K562 (cell line): ENCODE data around the gene HLA-DOA. TPM values are rescaled to one million over a fixed set of nuclear protein-coding genes. Genes with fewer than 3 reads are reported as not detected.
A peak's percentile ranks its signal among the peaks of the same experiment; 100 is the strongest.

Experiments used
- CBFA2T3 ChIP-seq: fragments of 450-650 bp; IDR thresholded peaks from 2 replicates; pipeline ENCODE4 v1.6.1; 2017
- CBX1 ChIP-seq: sonication (generic); IDR thresholded peaks from 2 replicates; pipeline ENCODE4 v1.6.1; 2016; ENCODE audit warnings: antibody characterized with exemption, low read depth, mild to moderate bottlenecking
- CCNT2 ChIP-seq: IDR thresholded peaks from 2 replicates; pipeline ENCODE4 v1.6.1; 2011; ENCODE audit warnings: borderline replicate concordance, low read depth, mild to moderate bottlenecking, moderate library complexity, mixed read lengths, low read length; ENCODE audit not compliant: insufficient read length; ENCODE audit errors: extremely low read depth
- CSDE1 ChIP-seq, 2 experiments: fragments of 450-650 bp; IDR thresholded peaks; 2 replicates each; pipeline ENCODE4 v1.6.1; 2016; ENCODE audit warnings: mild to moderate bottlenecking in 1 of 2
- E2F8 ChIP-seq: fragments of 450-650 bp; IDR thresholded peaks from 2 replicates; pipeline ENCODE4 v1.7.1; 2018; ENCODE audit warnings: mild to moderate bottlenecking, low read depth; ENCODE audit not compliant: partially characterized antibody
- ELF4 ChIP-seq: fragments of 450-650 bp; formaldehyde crosslinking; IDR thresholded peaks from 2 replicates; pipeline ENCODE4 v1.4.0; 2022; ENCODE audit warnings: missing genetic modification characterization
- FOSL1 ChIP-seq: fragments of 200-800 bp; sonication (Bioruptor generic); conservative IDR thresholded peaks from 2 replicates; pipeline ENCODE4 v1.6.1; 2016; ENCODE audit warnings: missing genetic modification characterization, missing compliant biosample characterization
- HDAC6 ChIP-seq: IDR thresholded peaks from 2 replicates; pipeline ENCODE4 v1.6.1; 2012; ENCODE audit warnings: low read depth, mild to moderate bottlenecking, control low read depth, inconsistent platforms, low read length, moderate library complexity
- HMBOX1 ChIP-seq: sonication (generic); IDR thresholded peaks from 2 replicates; pipeline ENCODE4 v1.6.1; 2016
- MYNN ChIP-seq, 2 experiments: sonication (generic); formaldehyde crosslinking in 1 of 2; IDR thresholded peaks; 2 replicates each; pipeline versions ENCODE4 v1.5.0 to v1.6.1; 2016 to 2020; ENCODE audit warnings: antibody characterized with exemption in 1 of 2, missing genetic modification reagents in 1 of 2
- NUFIP1 ChIP-seq: fragments of 450-650 bp; IDR thresholded peaks from 2 replicates; pipeline ENCODE4 v1.6.1; 2018; ENCODE audit not compliant: partially characterized antibody
- PHTF2 ChIP-seq: fragments of 250-450 bp; sonication (Bioruptor Pico); IDR thresholded peaks from 2 replicates; pipeline ENCODE4 v1.5.0; 2021; ENCODE audit warnings: mild to moderate bottlenecking
- POLR3G ChIP-seq: IDR thresholded peaks from 2 replicates; pipeline ENCODE4 v1.6.1; 2011; ENCODE audit not compliant: insufficient read length, insufficient replicate concordance; ENCODE audit errors: extremely low read depth
- SPI1 ChIP-seq: IDR thresholded peaks from 2 replicates; pipeline ENCODE4 v1.6.1; 2011; ENCODE audit warnings: low read depth, low read length, control low read depth, borderline replicate concordance
- TCF15 ChIP-seq: fragments of 250-450 bp; sonication (Bioruptor Pico); IDR thresholded peaks from 2 replicates; pipeline ENCODE4 v1.8.0; 2022; ENCODE audit warnings: moderate library complexity, mild to moderate bottlenecking, inconsistent platforms
- UBTF ChIP-seq, 2 experiments: IDR thresholded peaks; 2 replicates each; pipeline ENCODE4 v1.6.1; 2012; ENCODE audit warnings: improper control_type of control experiment in 2 of 2, low read depth in 2 of 2, low read length in 2 of 2, borderline replicate concordance in 1 of 2
- ZNF124 ChIP-seq: sonication (generic); formaldehyde crosslinking; IDR thresholded peaks from 2 replicates; pipeline ENCODE4 v1.8.1; 2022; ENCODE audit warnings: missing genetic modification reagents
- ZNF395 ChIP-seq: fragments of 200-800 bp; sonication (Bioruptor generic); IDR thresholded peaks from 2 replicates; pipeline ENCODE4 v1.6.1; 2017; ENCODE audit warnings: missing genetic modification characterization, missing compliant biosample characterization
- polyA plus RNA-seq, 8 experiments: library from polyadenylated mRNA; depleted of rRNA in 4 of 8; stranded (reverse) in 5 of 8; unstranded in 3 of 8; fragments of >200 nt; fragmentation: Nextera tagmentation in 2 of 8; fragmentation: Illumina TruSeq in 1 of 8; extraction: Ambion mirVana in 2 of 8; extraction: Trizol in 1 of 8; gene quantifications; 2 replicates each; pipeline versions ENCODE4 v1.2.1 to v1.2.3, GENCODE V29; 2011 to 2014; ENCODE audit warnings: inconsistent platforms in 1 of 8, missing spikeins in 1 of 8
- total RNA-seq, 7 experiments: library from RNA; depleted of rRNA in 6 of 7; stranded (reverse); fragments of >200 nt in 6 of 7; fragmentation: Illumina TruSeq in 2 of 7; extraction: Trizol in 2 of 7; gene quantifications; 2 replicates each; pipeline versions ENCODE4 v1.2.1 to v1.2.3, GENCODE V29; 2011 to 2021; ENCODE audit warnings: low replicate concordance in 1 of 7

The HLA-DOA gene
- total and polyA plus RNA-seq, 9 of the 15 experiments (the other 6 are each of a cell fraction or from before 2014, with no cell fraction given) = 0.07 TPM; not detected in 8

- no peak for TF ChIP-seq HMBOX1
- TF ChIP-seq E2F8 = no peak
- no peak for TF ChIP-seq ELF4 (CRISPR knock-in tag)
- TF ChIP-seq FOSL1 (tag) = no peak
- TF ChIP-seq NUFIP1 = no peak
- no peak; the same call in 1 of the 2 replicates for TF ChIP-seq ZNF124
- TF ChIP-seq CBFA2T3 = no peak
- TF ChIP-seq HDAC6 = no peak
- 0 out of 4 replicates have a peak, but pooled peaks of 1 of the 2 experiments have one; percentile 74 for TF ChIP-seq CSDE1 (IDR thresholded peaks at IDR 0.05)
- no peak for TF ChIP-seq CCNT2
- no peak for TF ChIP-seq POLR3G
- TF ChIP-seq CBX1 = peak; percentile 16; the same call in 1 of the 2 replicates
- TF ChIP-seq MYNN (IDR thresholded peaks at IDR 0.05) = no peak; the same call in none of the 2 replicates
- no peak for TF ChIP-seq MYNN (CRISPR knock-in tag; IDR thresholded peaks at IDR 0.05)
- TF ChIP-seq PHTF2 = no peak
- TF ChIP-seq TCF15 (CRISPR knock-in tag) = no peak
- TF ChIP-seq UBTF (IDR thresholded peaks at IDR 0.05; ENCODE audit: borderline replicate concordance in 1 of 2, low read depth in 2 of 2, low read length in 2 of 2) = no peak
- TF ChIP-seq SPI1 = no peak
- no peak for TF ChIP-seq ZNF395 (CRISPR knock-in tag)
These were observed 36.8 kb downstream of the HLA-DOA start (continued) for GRCh38 chr6:32972353-32973143.
